GM12878 (cell line): ENCODE results near the gene OR11A1.

Source experiments
- CHD1 ChIP-seq: IDR thresholded peaks from 2 replicates; pipeline ENCODE4 v1.6.1; 2012; ENCODE audit warnings: low read depth, low read length, improper control_type of control experiment
- GABPA ChIP-seq: IDR thresholded peaks from 2 replicates; pipeline ENCODE4 v1.6.1; 2014; ENCODE audit warnings: antibody characterized with exemption, low read depth, mild to moderate bottlenecking, inconsistent platforms
- NFYB ChIP-seq: IDR thresholded peaks from 2 replicates; pipeline ENCODE4 v1.6.1; 2011; ENCODE audit warnings: low read depth, mild to moderate bottlenecking, low read length, improper control_type of control experiment, moderate library complexity; ENCODE audit not compliant: insufficient read depth
- RAD51 ChIP-seq: fragments of 450-650 bp; IDR thresholded peaks from 2 replicates; pipeline ENCODE4 v1.6.1; 2016; ENCODE audit warnings: moderate library complexity, mild to moderate bottlenecking, inconsistent platforms
- RB1 ChIP-seq: fragments of 450-650 bp; formaldehyde crosslinking; IDR thresholded peaks from 2 replicates; pipeline ENCODE4 v1.6.1; 2017; ENCODE audit warnings: mild to moderate bottlenecking, borderline replicate concordance
- STAT3 ChIP-seq: IDR thresholded peaks from 2 replicates; pipeline ENCODE4 v1.6.1; 2011; ENCODE audit warnings: low read depth, low read length, improper control_type of control experiment
- TAF1 ChIP-seq: IDR thresholded peaks from 2 replicates; pipeline ENCODE4 v1.6.1; 2011; ENCODE audit warnings: mild to moderate bottlenecking, low read depth, low read length, borderline replicate concordance
- ZNF274 ChIP-seq: IDR thresholded peaks from one replicate; pipeline ENCODE4 v1.8.0; 2011; ENCODE audit not compliant: insufficient read length, insufficient read depth
- TF ChIP-seq, protein P1 (sequence below): IDR thresholded peaks from 2 replicates; pipeline ENCODE4 v1.6.1; 2012; ENCODE audit warnings: improper control_type of control experiment, low read depth, low read length; ENCODE audit not compliant: insufficient replicate concordance
- TF ChIP-seq, protein P2 (sequence below), 3 experiments: IDR thresholded peaks in 2 of 3; conservative IDR thresholded peaks in 1 of 3; 2 replicates each; pipeline ENCODE4 v1.5.1; 2011; ENCODE audit warnings: low read depth in 3 of 3, low read length in 3 of 3, mild to moderate bottlenecking in 3 of 3, control low read depth in 2 of 3, moderate library complexity in 2 of 3, inconsistent platforms in 1 of 3, mixed read lengths in 1 of 3; ENCODE audit not compliant: control insufficient read depth in 2 of 3, insufficient read depth in 1 of 3; ENCODE audit errors: extremely low read depth in 1 of 3

DNA sequence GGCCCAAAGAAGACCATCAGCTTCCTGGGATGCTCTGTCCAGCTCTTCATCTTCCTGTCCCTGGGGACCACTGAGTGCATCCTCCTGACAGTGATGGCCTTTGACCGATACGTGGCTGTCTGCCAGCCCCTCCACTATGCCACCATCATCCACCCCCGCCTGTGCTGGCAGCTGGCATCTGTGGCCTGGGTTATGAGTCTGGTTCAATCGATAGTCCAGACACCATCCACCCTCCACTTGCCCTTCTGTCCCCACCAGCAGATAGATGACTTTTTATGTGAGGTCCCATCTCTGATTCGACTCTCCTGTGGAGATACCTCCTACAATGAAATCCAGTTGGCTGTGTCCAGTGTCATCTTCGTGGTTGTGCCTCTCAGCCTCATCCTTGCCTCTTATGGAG lies 5.2 kb upstream of the OR11A1 start:
- TF ChIP-seq ZNF274 (no peak), STAT3 (no peak), GABPA (no peak), TAF1 (no peak), NFYB (no peak), RB1 (no peak), CHD1 (no peak), RAD51 (no peak)
- TF ChIP-seq, protein P1, sequence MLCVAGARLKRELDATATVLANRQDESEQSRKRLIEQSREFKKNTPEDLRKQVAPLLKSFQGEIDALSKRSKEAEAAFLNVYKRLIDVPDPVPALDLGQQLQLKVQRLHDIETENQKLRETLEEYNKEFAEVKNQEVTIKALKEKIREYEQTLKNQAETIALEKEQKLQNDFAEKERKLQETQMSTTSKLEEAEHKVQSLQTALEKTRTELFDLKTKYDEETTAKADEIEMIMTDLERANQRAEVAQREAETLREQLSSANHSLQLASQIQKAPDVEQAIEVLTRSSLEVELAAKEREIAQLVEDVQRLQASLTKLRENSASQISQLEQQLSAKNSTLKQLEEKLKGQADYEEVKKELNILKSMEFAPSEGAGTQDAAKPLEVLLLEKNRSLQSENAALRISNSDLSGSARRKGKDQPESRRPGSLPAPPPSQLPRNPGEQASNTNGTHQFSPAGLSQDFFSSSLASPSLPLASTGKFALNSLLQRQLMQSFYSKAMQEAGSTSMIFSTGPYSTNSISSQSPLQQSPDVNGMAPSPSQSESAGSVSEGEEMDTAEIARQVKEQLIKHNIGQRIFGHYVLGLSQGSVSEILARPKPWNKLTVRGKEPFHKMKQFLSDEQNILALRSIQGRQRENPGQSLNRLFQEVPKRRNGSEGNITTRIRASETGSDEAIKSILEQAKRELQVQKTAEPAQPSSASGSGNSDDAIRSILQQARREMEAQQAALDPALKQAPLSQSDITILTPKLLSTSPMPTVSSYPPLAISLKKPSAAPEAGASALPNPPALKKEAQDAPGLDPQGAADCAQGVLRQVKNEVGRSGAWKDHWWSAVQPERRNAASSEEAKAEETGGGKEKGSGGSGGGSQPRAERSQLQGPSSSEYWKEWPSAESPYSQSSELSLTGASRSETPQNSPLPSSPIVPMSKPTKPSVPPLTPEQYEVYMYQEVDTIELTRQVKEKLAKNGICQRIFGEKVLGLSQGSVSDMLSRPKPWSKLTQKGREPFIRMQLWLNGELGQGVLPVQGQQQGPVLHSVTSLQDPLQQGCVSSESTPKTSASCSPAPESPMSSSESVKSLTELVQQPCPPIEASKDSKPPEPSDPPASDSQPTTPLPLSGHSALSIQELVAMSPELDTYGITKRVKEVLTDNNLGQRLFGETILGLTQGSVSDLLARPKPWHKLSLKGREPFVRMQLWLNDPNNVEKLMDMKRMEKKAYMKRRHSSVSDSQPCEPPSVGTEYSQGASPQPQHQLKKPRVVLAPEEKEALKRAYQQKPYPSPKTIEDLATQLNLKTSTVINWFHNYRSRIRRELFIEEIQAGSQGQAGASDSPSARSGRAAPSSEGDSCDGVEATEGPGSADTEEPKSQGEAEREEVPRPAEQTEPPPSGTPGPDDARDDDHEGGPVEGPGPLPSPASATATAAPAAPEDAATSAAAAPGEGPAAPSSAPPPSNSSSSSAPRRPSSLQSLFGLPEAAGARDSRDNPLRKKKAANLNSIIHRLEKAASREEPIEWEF: no peak
- TF ChIP-seq, protein P2, sequence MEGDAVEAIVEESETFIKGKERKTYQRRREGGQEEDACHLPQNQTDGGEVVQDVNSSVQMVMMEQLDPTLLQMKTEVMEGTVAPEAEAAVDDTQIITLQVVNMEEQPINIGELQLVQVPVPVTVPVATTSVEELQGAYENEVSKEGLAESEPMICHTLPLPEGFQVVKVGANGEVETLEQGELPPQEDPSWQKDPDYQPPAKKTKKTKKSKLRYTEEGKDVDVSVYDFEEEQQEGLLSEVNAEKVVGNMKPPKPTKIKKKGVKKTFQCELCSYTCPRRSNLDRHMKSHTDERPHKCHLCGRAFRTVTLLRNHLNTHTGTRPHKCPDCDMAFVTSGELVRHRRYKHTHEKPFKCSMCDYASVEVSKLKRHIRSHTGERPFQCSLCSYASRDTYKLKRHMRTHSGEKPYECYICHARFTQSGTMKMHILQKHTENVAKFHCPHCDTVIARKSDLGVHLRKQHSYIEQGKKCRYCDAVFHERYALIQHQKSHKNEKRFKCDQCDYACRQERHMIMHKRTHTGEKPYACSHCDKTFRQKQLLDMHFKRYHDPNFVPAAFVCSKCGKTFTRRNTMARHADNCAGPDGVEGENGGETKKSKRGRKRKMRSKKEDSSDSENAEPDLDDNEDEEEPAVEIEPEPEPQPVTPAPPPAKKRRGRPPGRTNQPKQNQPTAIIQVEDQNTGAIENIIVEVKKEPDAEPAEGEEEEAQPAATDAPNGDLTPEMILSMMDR (IDR thresholded peaks at IDR 0.05 in 2 of 3, conservative IDR thresholded peaks at IDR 0.05 in 1 of 3; ENCODE audit: control insufficient read depth in 2 of 3, extremely low read depth in 1 of 3, insufficient read depth in 1 of 3, low read depth in 3 of 3, low read length in 3 of 3): no peak
